Neural cell (in vitro differentiated cells): Measurements from ENCODE around the gene IL17D. TPM values are rescaled to one million over a fixed set of nuclear protein-coding genes. Genes with fewer than 3 reads are reported as not detected.
"Not testable (repeated sequence)": the region's sequence is repeated elsewhere in the genome, so short reads cannot be mapped to it uniquely, and the experiment has no call there.

Experiments used
- H2AFZ ChIP-seq: fragments of 200-600, 300-800 bp; sonication (generic), shearing (Covaris generic); 2 replicates; pipeline ENCODE4 v1.6.0; 2014; ENCODE audit warnings: low read depth, mild to moderate bottlenecking, antibody characterized with exemption, low read length, moderate library complexity
- H3F3A ChIP-seq: fragments of 200-600 bp; shearing (Covaris generic); 2 replicates; pipeline ENCODE4 v1.6.1; 2016; ENCODE audit warnings: mild to moderate bottlenecking, moderate library complexity, mixed read lengths, antibody characterized with exemption, low read length; ENCODE audit not compliant: insufficient read depth, poor library complexity, severe bottlenecking
- H3K27ac ChIP-seq: fragments of 200-600, 300-800 bp; sonication (generic), shearing (Covaris generic); 2 replicates; pipeline ENCODE4 v1.5.1; 2014; ENCODE audit warnings: mild to moderate bottlenecking, low read length, moderate library complexity
- H3K27me3 ChIP-seq: fragments of 300-800, 200-600 bp; sonication (generic), shearing (Covaris generic); 2 replicates; pipeline ENCODE4 v1.6.0; 2014; ENCODE audit warnings: mild to moderate bottlenecking, low read depth, low read length, moderate library complexity; ENCODE audit not compliant: insufficient read depth
- H3K36me3 ChIP-seq: fragments of 300-800, 200-600 bp; sonication (generic), shearing (Covaris generic); 2 replicates; pipeline ENCODE4 v1.5.1; 2014; ENCODE audit warnings: mild to moderate bottlenecking, antibody characterized with exemption, low read length, moderate library complexity; ENCODE audit not compliant: insufficient read depth
- H3K4me2 ChIP-seq: fragments of 300-800, 200-600 bp; sonication (generic), shearing (Covaris generic); 2 replicates; pipeline ENCODE4 v1.6.0; 2014; ENCODE audit warnings: mild to moderate bottlenecking, low read length
- H3K4me3 ChIP-seq: fragments of 300-800, 200-600 bp; sonication (generic), shearing (Covaris generic); 2 replicates; pipeline ENCODE4 v1.5.1; 2014; ENCODE audit warnings: mild to moderate bottlenecking, low read length, moderate library complexity
- H3K79me2 ChIP-seq: fragments of 200-600 bp; shearing (Covaris generic); replicated peaks from 2 replicates; pipeline ENCODE4 v1.6.0; 2014; ENCODE audit warnings: mild to moderate bottlenecking, low read length, moderate library complexity; ENCODE audit not compliant: insufficient read depth
- H3K9ac ChIP-seq: fragments of 300-800, 200-600 bp; sonication (generic), shearing (Covaris generic); 2 replicates; pipeline ENCODE4 v1.6.1; 2016; ENCODE audit warnings: mild to moderate bottlenecking, low read length, mixed read lengths
- H3K9me2 ChIP-seq: fragments of 200-600 bp; shearing (Covaris generic); 2 replicates; pipeline ENCODE4 v1.6.1; 2016; ENCODE audit warnings: mild to moderate bottlenecking, low read length, mixed read lengths; ENCODE audit not compliant: insufficient read depth
- H3K9me3 ChIP-seq: fragments of 200-600, 300-800 bp; sonication (generic), shearing (Covaris generic); 2 replicates; pipeline ENCODE4 v1.6.1; 2016; ENCODE audit warnings: mild to moderate bottlenecking, mixed run types, low read length, moderate library complexity, mixed read lengths
- H4K20me1 ChIP-seq: fragments of 200-600 bp; shearing (Covaris generic); 2 replicates; pipeline ENCODE4 v1.6.1; 2016; ENCODE audit warnings: mild to moderate bottlenecking, mixed run types; ENCODE audit not compliant: insufficient read depth
- EP300 ChIP-seq: fragments of 450-650 bp; conservative IDR thresholded peaks from 2 replicates; pipeline ENCODE4 v1.6.1; 2014; ENCODE audit warnings: antibody characterized with exemption, mild to moderate bottlenecking, moderate library complexity; ENCODE audit not compliant: poor library complexity, severe bottlenecking
- EZH2 ChIP-seq: fragments of 200-600, 300-800 bp; shearing (Covaris generic), sonication (generic); IDR thresholded peaks from 2 replicates; pipeline ENCODE4 v1.6.1; 2014; ENCODE audit warnings: antibody characterized with exemption, low read length, borderline replicate concordance, mild to moderate bottlenecking; ENCODE audit not compliant: insufficient read depth, poor library complexity, severe bottlenecking
- MXI1 ChIP-seq: fragments of 450-650 bp; conservative IDR thresholded peaks from 2 replicates; pipeline ENCODE4 v1.6.1; 2014; ENCODE audit warnings: antibody characterized with exemption, mild to moderate bottlenecking; ENCODE audit not compliant: poor library complexity, severe bottlenecking
- POLR2AphosphoS5 ChIP-seq: IDR thresholded peaks from 2 replicates; pipeline ENCODE4 v1.6.1; 2012
- RAD21 ChIP-seq: fragments of 450-650 bp; conservative IDR thresholded peaks from 2 replicates; pipeline ENCODE4 v1.6.1; 2014; ENCODE audit warnings: antibody characterized with exemption, mild to moderate bottlenecking, moderate library complexity
- SMC3 ChIP-seq: fragments of 450-650 bp; conservative IDR thresholded peaks from 2 replicates; pipeline ENCODE4 v1.6.1; 2014; ENCODE audit warnings: antibody characterized with exemption, mild to moderate bottlenecking, moderate library complexity; ENCODE audit not compliant: poor library complexity
- TAF1 ChIP-seq: IDR thresholded peaks from 2 replicates; pipeline ENCODE4 v1.6.1; 2012; ENCODE audit warnings: low read depth
- polyA plus RNA-seq: library from polyadenylated mRNA; depleted of rRNA; stranded (reverse); fragments of >200 nt; gene quantifications from 2 replicates; pipeline ENCODE4 v1.2.3, GENCODE V29; 2014
- TF ChIP-seq, protein P1 (sequence below): fragments of 450-650 bp; IDR thresholded peaks from 2 replicates; pipeline ENCODE4 v1.5.1; 2014; ENCODE audit warnings: antibody characterized with exemption, mild to moderate bottlenecking, moderate library complexity; ENCODE audit not compliant: poor library complexity, severe bottlenecking
- TF ChIP-seq, protein P2 (sequence below): IDR thresholded peaks from 2 replicates; pipeline ENCODE4 v1.6.1; 2012; ENCODE audit warnings: borderline replicate concordance

The IL17D gene
- polyA plus RNA-seq, 1 donor from 2014 or later: 14.5 TPM

DNA sequence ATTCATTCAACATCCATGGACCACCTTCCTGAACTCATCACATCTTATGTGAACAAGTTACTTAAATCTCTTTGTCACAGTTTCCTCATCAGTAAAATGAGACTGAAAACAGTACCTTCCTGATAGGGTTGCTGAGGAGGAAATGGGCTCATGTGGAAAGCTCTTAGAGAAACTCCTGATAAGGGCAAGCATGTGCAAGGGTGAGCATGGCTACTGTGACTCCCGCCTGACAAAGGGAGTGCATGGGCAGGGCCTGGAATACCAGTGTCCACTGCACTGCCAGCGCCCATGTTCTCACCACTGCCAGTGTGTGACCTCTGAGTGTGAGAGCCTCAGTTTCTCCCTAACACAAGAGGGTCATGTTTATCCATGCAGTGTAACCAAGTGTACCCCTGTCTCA lies 27.3 kb upstream of the IL17D start:
- no peak overlapping the region for H3K4me2 ChIP-seq
- H3F3A ChIP-seq: no peaks in the 10 kb centered on the region
- H3K27me3 ChIP-seq: no peaks in the 10 kb centered on the region
- H2AFZ ChIP-seq: no peak overlapping the region
- no peaks in the 10 kb centered on the region for H3K9me2 ChIP-seq
- no peaks in the 10 kb centered on the region for H3K79me2 ChIP-seq
- H4K20me1 ChIP-seq: no peaks in the 10 kb centered on the region
- TF ChIP-seq POLR2AphosphoS5: no peak
- TF ChIP-seq, protein P1, sequence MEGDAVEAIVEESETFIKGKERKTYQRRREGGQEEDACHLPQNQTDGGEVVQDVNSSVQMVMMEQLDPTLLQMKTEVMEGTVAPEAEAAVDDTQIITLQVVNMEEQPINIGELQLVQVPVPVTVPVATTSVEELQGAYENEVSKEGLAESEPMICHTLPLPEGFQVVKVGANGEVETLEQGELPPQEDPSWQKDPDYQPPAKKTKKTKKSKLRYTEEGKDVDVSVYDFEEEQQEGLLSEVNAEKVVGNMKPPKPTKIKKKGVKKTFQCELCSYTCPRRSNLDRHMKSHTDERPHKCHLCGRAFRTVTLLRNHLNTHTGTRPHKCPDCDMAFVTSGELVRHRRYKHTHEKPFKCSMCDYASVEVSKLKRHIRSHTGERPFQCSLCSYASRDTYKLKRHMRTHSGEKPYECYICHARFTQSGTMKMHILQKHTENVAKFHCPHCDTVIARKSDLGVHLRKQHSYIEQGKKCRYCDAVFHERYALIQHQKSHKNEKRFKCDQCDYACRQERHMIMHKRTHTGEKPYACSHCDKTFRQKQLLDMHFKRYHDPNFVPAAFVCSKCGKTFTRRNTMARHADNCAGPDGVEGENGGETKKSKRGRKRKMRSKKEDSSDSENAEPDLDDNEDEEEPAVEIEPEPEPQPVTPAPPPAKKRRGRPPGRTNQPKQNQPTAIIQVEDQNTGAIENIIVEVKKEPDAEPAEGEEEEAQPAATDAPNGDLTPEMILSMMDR: no peak
- TF ChIP-seq, protein P2, sequence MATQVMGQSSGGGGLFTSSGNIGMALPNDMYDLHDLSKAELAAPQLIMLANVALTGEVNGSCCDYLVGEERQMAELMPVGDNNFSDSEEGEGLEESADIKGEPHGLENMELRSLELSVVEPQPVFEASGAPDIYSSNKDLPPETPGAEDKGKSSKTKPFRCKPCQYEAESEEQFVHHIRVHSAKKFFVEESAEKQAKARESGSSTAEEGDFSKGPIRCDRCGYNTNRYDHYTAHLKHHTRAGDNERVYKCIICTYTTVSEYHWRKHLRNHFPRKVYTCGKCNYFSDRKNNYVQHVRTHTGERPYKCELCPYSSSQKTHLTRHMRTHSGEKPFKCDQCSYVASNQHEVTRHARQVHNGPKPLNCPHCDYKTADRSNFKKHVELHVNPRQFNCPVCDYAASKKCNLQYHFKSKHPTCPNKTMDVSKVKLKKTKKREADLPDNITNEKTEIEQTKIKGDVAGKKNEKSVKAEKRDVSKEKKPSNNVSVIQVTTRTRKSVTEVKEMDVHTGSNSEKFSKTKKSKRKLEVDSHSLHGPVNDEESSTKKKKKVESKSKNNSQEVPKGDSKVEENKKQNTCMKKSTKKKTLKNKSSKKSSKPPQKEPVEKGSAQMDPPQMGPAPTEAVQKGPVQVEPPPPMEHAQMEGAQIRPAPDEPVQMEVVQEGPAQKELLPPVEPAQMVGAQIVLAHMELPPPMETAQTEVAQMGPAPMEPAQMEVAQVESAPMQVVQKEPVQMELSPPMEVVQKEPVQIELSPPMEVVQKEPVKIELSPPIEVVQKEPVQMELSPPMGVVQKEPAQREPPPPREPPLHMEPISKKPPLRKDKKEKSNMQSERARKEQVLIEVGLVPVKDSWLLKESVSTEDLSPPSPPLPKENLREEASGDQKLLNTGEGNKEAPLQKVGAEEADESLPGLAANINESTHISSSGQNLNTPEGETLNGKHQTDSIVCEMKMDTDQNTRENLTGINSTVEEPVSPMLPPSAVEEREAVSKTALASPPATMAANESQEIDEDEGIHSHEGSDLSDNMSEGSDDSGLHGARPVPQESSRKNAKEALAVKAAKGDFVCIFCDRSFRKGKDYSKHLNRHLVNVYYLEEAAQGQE: no peak
- TF ChIP-seq EP300: no peak
- no peak for TF ChIP-seq EZH2
- no peak for TF ChIP-seq MXI1
- no peak for TF ChIP-seq TAF1
- TF ChIP-seq SMC3: no peak
- no peak for TF ChIP-seq RAD21
- H3K36me3 ChIP-seq: no peaks in the 10 kb centered on the region
- no peaks in the 10 kb centered on the region for H3K9me3 ChIP-seq
- H3K27ac ChIP-seq: no peak overlapping the region
- no peak overlapping the region for H3K4me3 ChIP-seq
- no peak overlapping the region for H3K9ac ChIP-seq

DNA sequence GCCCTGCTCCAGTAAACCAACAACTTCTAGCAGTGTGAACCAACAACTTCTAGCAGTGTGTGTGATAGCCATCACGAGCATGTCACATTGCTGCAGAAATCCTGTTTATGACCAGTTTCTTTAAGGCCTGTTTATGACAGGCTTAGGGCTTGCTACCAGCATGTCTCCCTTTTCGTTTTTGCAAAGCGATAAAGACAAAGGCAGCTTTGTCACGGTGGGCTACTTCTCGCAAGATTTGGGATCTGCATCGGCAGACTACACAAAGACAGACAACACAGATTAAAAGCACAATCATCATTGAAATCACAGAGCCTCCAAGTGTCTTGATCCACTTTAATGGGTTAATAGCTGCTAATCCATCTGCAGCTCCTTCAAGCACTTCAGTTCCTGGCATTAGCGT lies 24.9 kb upstream of the IL17D start:
- H4K20me1 ChIP-seq, H3K79me2 ChIP-seq, H3K4me3 ChIP-seq, H3K27ac ChIP-seq, H3K36me3 ChIP-seq, H2AFZ ChIP-seq, H3K9me2 ChIP-seq, H3K9me3 ChIP-seq, H3K27me3 ChIP-seq, H3F3A ChIP-seq, H3K4me2 ChIP-seq: not testable (repeated sequence)
- peak overlapping the region; percentile 26 for H3K9ac ChIP-seq

DNA sequence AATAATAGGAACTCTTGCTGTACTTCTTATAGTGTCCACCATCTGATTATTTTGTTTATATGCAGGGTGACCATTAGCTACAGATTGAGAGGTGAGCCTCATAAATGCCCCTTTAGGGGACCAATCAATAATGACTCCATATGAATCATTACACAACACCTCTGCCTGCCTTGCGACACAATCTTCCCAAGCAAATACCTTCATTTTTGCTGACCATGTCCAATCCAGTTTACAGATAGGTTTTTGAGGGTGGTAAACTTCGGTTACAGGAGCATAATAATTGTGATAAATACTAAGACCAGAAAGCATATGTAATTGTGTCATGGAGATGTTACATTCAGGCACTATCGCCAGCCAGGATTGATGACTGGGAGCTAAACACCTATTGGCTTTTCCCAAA lies 23.6 kb upstream of the IL17D start:
- Histone ChIP-seq H3K27me3 (no peaks in the 10 kb centered on the region), H3K9me3 (no peaks in the 10 kb centered on the region), H3K4me2 (no peak overlapping the region), H3K27ac (no peak overlapping the region), H3K36me3 (no peaks in the 10 kb centered on the region), H2AFZ (no peak overlapping the region), H3F3A (no peaks in the 10 kb centered on the region), H3K9me2 (no peaks in the 10 kb centered on the region), H3K9ac (no peak overlapping the region), H4K20me1 (no peaks in the 10 kb centered on the region), H3K4me3 (no peak overlapping the region), H3K79me2 (no peaks in the 10 kb centered on the region)
- TF ChIP-seq, protein P2: no peak
